Neural cell (in vitro differentiated cells): Measurements from ENCODE around the gene C1orf122. TPM values are rescaled to one million over a fixed set of nuclear protein-coding genes. Genes with fewer than 3 reads are reported as not detected.

ENCODE experiments used
- H2AFZ ChIP-seq: fragments of 200-600, 300-800 bp; sonication (generic), shearing (Covaris generic); 2 replicates; pipeline ENCODE4 v1.6.0; 2014; ENCODE audit warnings: low read depth, mild to moderate bottlenecking, antibody characterized with exemption, low read length, moderate library complexity
- H3F3A ChIP-seq: fragments of 200-600 bp; shearing (Covaris generic); 2 replicates; pipeline ENCODE4 v1.6.1; 2016; ENCODE audit warnings: mild to moderate bottlenecking, moderate library complexity, mixed read lengths, antibody characterized with exemption, low read length; ENCODE audit not compliant: insufficient read depth, poor library complexity, severe bottlenecking
- H3K27ac ChIP-seq: fragments of 200-600, 300-800 bp; sonication (generic), shearing (Covaris generic); 2 replicates; pipeline ENCODE4 v1.5.1; 2014; ENCODE audit warnings: mild to moderate bottlenecking, low read length, moderate library complexity
- H3K27me3 ChIP-seq: fragments of 300-800, 200-600 bp; sonication (generic), shearing (Covaris generic); 2 replicates; pipeline ENCODE4 v1.6.0; 2014; ENCODE audit warnings: mild to moderate bottlenecking, low read depth, low read length, moderate library complexity; ENCODE audit not compliant: insufficient read depth
- H3K36me3 ChIP-seq: fragments of 300-800, 200-600 bp; sonication (generic), shearing (Covaris generic); 2 replicates; pipeline ENCODE4 v1.5.1; 2014; ENCODE audit warnings: mild to moderate bottlenecking, antibody characterized with exemption, low read length, moderate library complexity; ENCODE audit not compliant: insufficient read depth
- H3K4me2 ChIP-seq: fragments of 300-800, 200-600 bp; sonication (generic), shearing (Covaris generic); 2 replicates; pipeline ENCODE4 v1.6.0; 2014; ENCODE audit warnings: mild to moderate bottlenecking, low read length
- H3K4me3 ChIP-seq: fragments of 300-800, 200-600 bp; sonication (generic), shearing (Covaris generic); 2 replicates; pipeline ENCODE4 v1.5.1; 2014; ENCODE audit warnings: mild to moderate bottlenecking, low read length, moderate library complexity
- H3K79me2 ChIP-seq: fragments of 200-600 bp; shearing (Covaris generic); replicated peaks from 2 replicates; pipeline ENCODE4 v1.6.0; 2014; ENCODE audit warnings: mild to moderate bottlenecking, low read length, moderate library complexity; ENCODE audit not compliant: insufficient read depth
- H3K9ac ChIP-seq: fragments of 300-800, 200-600 bp; sonication (generic), shearing (Covaris generic); 2 replicates; pipeline ENCODE4 v1.6.1; 2016; ENCODE audit warnings: mild to moderate bottlenecking, low read length, mixed read lengths
- H3K9me2 ChIP-seq: fragments of 200-600 bp; shearing (Covaris generic); 2 replicates; pipeline ENCODE4 v1.6.1; 2016; ENCODE audit warnings: mild to moderate bottlenecking, low read length, mixed read lengths; ENCODE audit not compliant: insufficient read depth
- H3K9me3 ChIP-seq: fragments of 200-600, 300-800 bp; sonication (generic), shearing (Covaris generic); 2 replicates; pipeline ENCODE4 v1.6.1; 2016; ENCODE audit warnings: mild to moderate bottlenecking, mixed run types, low read length, moderate library complexity, mixed read lengths
- H4K20me1 ChIP-seq: fragments of 200-600 bp; shearing (Covaris generic); 2 replicates; pipeline ENCODE4 v1.6.1; 2016; ENCODE audit warnings: mild to moderate bottlenecking, mixed run types; ENCODE audit not compliant: insufficient read depth
- EP300 ChIP-seq: fragments of 450-650 bp; conservative IDR thresholded peaks from 2 replicates; pipeline ENCODE4 v1.6.1; 2014; ENCODE audit warnings: antibody characterized with exemption, mild to moderate bottlenecking, moderate library complexity; ENCODE audit not compliant: poor library complexity, severe bottlenecking
- EZH2 ChIP-seq: fragments of 200-600, 300-800 bp; shearing (Covaris generic), sonication (generic); IDR thresholded peaks from 2 replicates; pipeline ENCODE4 v1.6.1; 2014; ENCODE audit warnings: antibody characterized with exemption, low read length, borderline replicate concordance, mild to moderate bottlenecking; ENCODE audit not compliant: insufficient read depth, poor library complexity, severe bottlenecking
- MXI1 ChIP-seq: fragments of 450-650 bp; conservative IDR thresholded peaks from 2 replicates; pipeline ENCODE4 v1.6.1; 2014; ENCODE audit warnings: antibody characterized with exemption, mild to moderate bottlenecking; ENCODE audit not compliant: poor library complexity, severe bottlenecking
- POLR2AphosphoS5 ChIP-seq: IDR thresholded peaks from 2 replicates; pipeline ENCODE4 v1.6.1; 2012
- RAD21 ChIP-seq: fragments of 450-650 bp; conservative IDR thresholded peaks from 2 replicates; pipeline ENCODE4 v1.6.1; 2014; ENCODE audit warnings: antibody characterized with exemption, mild to moderate bottlenecking, moderate library complexity
- SMC3 ChIP-seq: fragments of 450-650 bp; conservative IDR thresholded peaks from 2 replicates; pipeline ENCODE4 v1.6.1; 2014; ENCODE audit warnings: antibody characterized with exemption, mild to moderate bottlenecking, moderate library complexity; ENCODE audit not compliant: poor library complexity
- TAF1 ChIP-seq: IDR thresholded peaks from 2 replicates; pipeline ENCODE4 v1.6.1; 2012; ENCODE audit warnings: low read depth
- polyA plus RNA-seq: library from polyadenylated mRNA; depleted of rRNA; stranded (reverse); fragments of >200 nt; gene quantifications from 2 replicates; pipeline ENCODE4 v1.2.3, GENCODE V29; 2014
- TF ChIP-seq, protein P1 (sequence below): IDR thresholded peaks from 2 replicates; pipeline ENCODE4 v1.6.1; 2012; ENCODE audit warnings: borderline replicate concordance
- TF ChIP-seq, protein P2 (sequence below): fragments of 450-650 bp; IDR thresholded peaks from 2 replicates; pipeline ENCODE4 v1.5.1; 2014; ENCODE audit warnings: antibody characterized with exemption, mild to moderate bottlenecking, moderate library complexity; ENCODE audit not compliant: poor library complexity, severe bottlenecking

Gene C1orf122
- polyA plus RNA-seq, 1 donor from 2014 or later: 143 TPM

DNA sequence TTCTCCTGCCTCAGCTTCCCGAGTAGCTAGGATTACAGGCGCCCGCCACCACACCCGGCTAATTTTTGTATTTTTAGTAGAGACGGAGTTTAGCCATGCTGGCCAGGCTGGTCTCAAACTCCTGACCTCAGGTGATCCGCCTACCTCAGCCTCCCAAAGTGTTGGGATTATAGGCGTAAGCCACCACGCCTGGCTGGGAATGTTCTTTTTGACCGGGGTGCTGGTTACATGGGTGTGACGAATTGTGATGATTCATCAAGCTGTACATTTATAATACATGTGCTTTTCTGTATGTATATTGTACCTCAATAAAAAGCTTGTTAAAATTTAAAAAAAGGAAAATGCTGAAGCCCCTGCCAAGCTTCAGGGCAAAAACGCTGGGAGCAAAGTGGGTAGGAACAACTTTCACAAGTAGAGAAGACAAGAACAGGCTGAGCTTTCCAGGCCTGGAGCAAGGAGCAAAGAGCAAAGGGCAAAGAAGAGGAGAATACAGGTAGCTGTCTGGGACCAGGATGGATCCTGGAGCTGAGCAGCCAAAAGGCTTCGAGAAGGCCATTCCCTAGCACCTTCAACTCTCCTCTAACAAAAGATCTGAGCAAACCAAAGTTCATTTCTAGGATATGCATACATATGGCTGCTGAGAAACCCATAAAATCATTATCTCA is 21.0 kb downstream of the C1orf122 start:
- no peak overlapping the region for H3K9ac ChIP-seq
- no peak overlapping the region for H2AFZ ChIP-seq
- H3F3A ChIP-seq: no peaks in the 10 kb centered on the region
- no peak overlapping the region for H3K27ac ChIP-seq
- no peak for TF ChIP-seq SMC3
- TF ChIP-seq POLR2AphosphoS5: no peak
- no peak for TF ChIP-seq TAF1
- TF ChIP-seq RAD21: no peak
- TF ChIP-seq EZH2: no peak
- TF ChIP-seq, protein P1, sequence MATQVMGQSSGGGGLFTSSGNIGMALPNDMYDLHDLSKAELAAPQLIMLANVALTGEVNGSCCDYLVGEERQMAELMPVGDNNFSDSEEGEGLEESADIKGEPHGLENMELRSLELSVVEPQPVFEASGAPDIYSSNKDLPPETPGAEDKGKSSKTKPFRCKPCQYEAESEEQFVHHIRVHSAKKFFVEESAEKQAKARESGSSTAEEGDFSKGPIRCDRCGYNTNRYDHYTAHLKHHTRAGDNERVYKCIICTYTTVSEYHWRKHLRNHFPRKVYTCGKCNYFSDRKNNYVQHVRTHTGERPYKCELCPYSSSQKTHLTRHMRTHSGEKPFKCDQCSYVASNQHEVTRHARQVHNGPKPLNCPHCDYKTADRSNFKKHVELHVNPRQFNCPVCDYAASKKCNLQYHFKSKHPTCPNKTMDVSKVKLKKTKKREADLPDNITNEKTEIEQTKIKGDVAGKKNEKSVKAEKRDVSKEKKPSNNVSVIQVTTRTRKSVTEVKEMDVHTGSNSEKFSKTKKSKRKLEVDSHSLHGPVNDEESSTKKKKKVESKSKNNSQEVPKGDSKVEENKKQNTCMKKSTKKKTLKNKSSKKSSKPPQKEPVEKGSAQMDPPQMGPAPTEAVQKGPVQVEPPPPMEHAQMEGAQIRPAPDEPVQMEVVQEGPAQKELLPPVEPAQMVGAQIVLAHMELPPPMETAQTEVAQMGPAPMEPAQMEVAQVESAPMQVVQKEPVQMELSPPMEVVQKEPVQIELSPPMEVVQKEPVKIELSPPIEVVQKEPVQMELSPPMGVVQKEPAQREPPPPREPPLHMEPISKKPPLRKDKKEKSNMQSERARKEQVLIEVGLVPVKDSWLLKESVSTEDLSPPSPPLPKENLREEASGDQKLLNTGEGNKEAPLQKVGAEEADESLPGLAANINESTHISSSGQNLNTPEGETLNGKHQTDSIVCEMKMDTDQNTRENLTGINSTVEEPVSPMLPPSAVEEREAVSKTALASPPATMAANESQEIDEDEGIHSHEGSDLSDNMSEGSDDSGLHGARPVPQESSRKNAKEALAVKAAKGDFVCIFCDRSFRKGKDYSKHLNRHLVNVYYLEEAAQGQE: no peak
- no peak for TF ChIP-seq EP300
- no peak for TF ChIP-seq MXI1
- TF ChIP-seq, protein P2, sequence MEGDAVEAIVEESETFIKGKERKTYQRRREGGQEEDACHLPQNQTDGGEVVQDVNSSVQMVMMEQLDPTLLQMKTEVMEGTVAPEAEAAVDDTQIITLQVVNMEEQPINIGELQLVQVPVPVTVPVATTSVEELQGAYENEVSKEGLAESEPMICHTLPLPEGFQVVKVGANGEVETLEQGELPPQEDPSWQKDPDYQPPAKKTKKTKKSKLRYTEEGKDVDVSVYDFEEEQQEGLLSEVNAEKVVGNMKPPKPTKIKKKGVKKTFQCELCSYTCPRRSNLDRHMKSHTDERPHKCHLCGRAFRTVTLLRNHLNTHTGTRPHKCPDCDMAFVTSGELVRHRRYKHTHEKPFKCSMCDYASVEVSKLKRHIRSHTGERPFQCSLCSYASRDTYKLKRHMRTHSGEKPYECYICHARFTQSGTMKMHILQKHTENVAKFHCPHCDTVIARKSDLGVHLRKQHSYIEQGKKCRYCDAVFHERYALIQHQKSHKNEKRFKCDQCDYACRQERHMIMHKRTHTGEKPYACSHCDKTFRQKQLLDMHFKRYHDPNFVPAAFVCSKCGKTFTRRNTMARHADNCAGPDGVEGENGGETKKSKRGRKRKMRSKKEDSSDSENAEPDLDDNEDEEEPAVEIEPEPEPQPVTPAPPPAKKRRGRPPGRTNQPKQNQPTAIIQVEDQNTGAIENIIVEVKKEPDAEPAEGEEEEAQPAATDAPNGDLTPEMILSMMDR: no peak
- no peak overlapping the region for H3K4me3 ChIP-seq
- no peaks in the 10 kb centered on the region for H4K20me1 ChIP-seq
- no peaks in the 10 kb centered on the region for H3K9me2 ChIP-seq
- H3K79me2 ChIP-seq: no peaks in the 10 kb centered on the region
- no peaks in the 10 kb centered on the region for H3K27me3 ChIP-seq
- no peak overlapping the region for H3K4me2 ChIP-seq
- H3K36me3 ChIP-seq: peaks cover 8% of the 10 kb centered on the region
- H3K9me3 ChIP-seq: no peaks in the 10 kb centered on the region

DNA sequence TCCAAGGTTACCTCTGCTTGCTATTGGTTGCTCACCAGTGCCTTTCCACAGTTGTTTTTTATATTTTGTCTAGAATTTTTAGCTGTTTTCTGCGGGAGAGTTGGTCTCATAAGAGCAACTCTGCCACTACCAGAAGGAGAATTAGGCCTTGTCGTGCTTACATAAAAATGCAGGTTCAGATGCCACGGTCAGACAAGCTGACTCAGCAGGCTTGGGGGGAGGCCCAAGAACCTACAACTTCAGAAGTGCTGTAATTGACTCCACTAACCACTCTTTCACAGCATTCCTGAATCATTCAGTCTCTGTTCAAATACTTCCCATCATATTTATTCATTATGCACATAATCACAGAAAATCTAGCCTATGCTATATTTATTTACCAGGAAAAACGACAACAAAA is 23.5 kb downstream of the C1orf122 start:
- H3K27me3 ChIP-seq: no peaks in the 10 kb centered on the region
- H3K4me2 ChIP-seq: no peak overlapping the region
- H3F3A ChIP-seq: no peaks in the 10 kb centered on the region
- H3K36me3 ChIP-seq: peaks cover 12% of the 10 kb centered on the region
- TF ChIP-seq EP300 (no peak), RAD21 (no peak), SMC3 (no peak), POLR2AphosphoS5 (no peak), TAF1 (no peak), EZH2 (no peak), MXI1 (no peak)
- TF ChIP-seq, protein P1: no peak
- TF ChIP-seq, protein P2: no peak
- H3K9me2 ChIP-seq: no peaks in the 10 kb centered on the region
- no peak overlapping the region for H2AFZ ChIP-seq
- H3K9ac ChIP-seq: no peak overlapping the region
- H3K4me3 ChIP-seq: no peak overlapping the region
- H3K79me2 ChIP-seq: no peaks in the 10 kb centered on the region
- no peak overlapping the region for H3K27ac ChIP-seq
- no peaks in the 10 kb centered on the region for H3K9me3 ChIP-seq
- H4K20me1 ChIP-seq: no peaks in the 10 kb centered on the region
